Upper lobe of left lung (tissue), 6 donors: ENCODE data around the gene SHISAL1. TPM values are rescaled to one million over a fixed set of nuclear protein-coding genes. Genes with fewer than 3 reads are reported as not detected.

Experiments
- ATAC-seq, 2 donors: fragments of 200-7000 bp; cut with Tn5 transposase; one replicate each; pipeline ENCODE4 v1.9.1; 2022; ENCODE audit warnings: mild to moderate bottlenecking in 2 of 2, moderate library complexity in 2 of 2; ENCODE audit not compliant: low FRiP score in 2 of 2
- DNase-seq, 2 donors: peaks; one replicate each; pipeline ENCODE4 v3.0.0-alpha.2; 2019 to 2020
- H3K27ac ChIP-seq, 4 donors: fragments of 200-600 bp; sonication (generic); one replicate each; pipeline ENCODE4 v1.5.1; 2016 to 2019
- H3K27me3 ChIP-seq, 4 donors: fragments of 200-600 bp; sonication (generic); one replicate each; pipeline ENCODE4 v1.5.1; 2017 to 2019
- H3K36me3 ChIP-seq, 4 donors: fragments of 200-600 bp; sonication (generic); one replicate each; pipeline ENCODE4 v1.5.1; 2016 to 2019
- H3K4me1 ChIP-seq, 4 donors: fragments of 200-600 bp; sonication (generic); one replicate each; pipeline ENCODE4 v1.5.1; 2018 to 2019
- H3K4me3 ChIP-seq, 4 donors: fragments of 200-600 bp; sonication (generic); one replicate each; pipeline ENCODE4 v1.5.1; 2017 to 2019; ENCODE audit warnings: mild to moderate bottlenecking in 2 of 4, moderate library complexity in 1 of 4
- H3K9me3 ChIP-seq, 4 donors: fragments of 200-600 bp; sonication (generic); one replicate each; pipeline ENCODE4 v1.5.1; 2018 to 2019
- CTCF ChIP-seq, 6 experiments: fragments of 450-650 bp in 4 of 6; fragments of 200-600 bp in 2 of 6; sonication (generic) in 2 of 6; IDR thresholded peaks; one replicate each; pipeline ENCODE4 v1.5.1; 2016 to 2019; ENCODE audit warnings: antibody characterized with exemption in 6 of 6
- EP300 ChIP-seq, 4 donors: sonication (generic); formaldehyde crosslinking; IDR thresholded peaks; one replicate each; pipeline ENCODE4 v1.5.1; 2017; ENCODE audit warnings: antibody characterized with exemption in 4 of 4, control low read depth in 2 of 4
- POLR2A ChIP-seq, 4 donors: fragments of 450-650 bp; IDR thresholded peaks; one replicate each; pipeline ENCODE4 v1.5.1; 2016 to 2017; ENCODE audit warnings: antibody characterized with exemption in 4 of 4, mild to moderate bottlenecking in 2 of 4
- POLR2AphosphoS5 ChIP-seq, 2 donors: sonication (generic); formaldehyde crosslinking; IDR thresholded peaks; one replicate each; pipeline ENCODE4 v1.5.1; 2017; ENCODE audit warnings: antibody characterized with exemption in 2 of 2
- WGBS, 2 donors: methylation state at CpG; one replicate each; pipeline ENCODE4 v1.1.5; 2017 to 2018; 5-methylcytosine and 5-hydroxymethylcytosine counted together
- total RNA-seq, 6 donors: library from RNA; depleted of rRNA in 4 of 6; stranded (reverse); fragments of >200 nt in 4 of 6; gene quantifications; one replicate each; pipeline versions ENCODE4 v1.1.0 to v1.2.1, GENCODE V29; 2016 to 2021
- donor health status: DM: no; HTN: no; CAD: no; lungs with moderate emphysema.
- donor health status: DM: no; HTN: yes; CAD: no; lungs with severe emphysema.

The SHISAL1 gene
- total RNA-seq, 6 donors from 2014 or later, result 0.11 to 1.0 (median 0.20) TPM; not detected in 1

DNA sequence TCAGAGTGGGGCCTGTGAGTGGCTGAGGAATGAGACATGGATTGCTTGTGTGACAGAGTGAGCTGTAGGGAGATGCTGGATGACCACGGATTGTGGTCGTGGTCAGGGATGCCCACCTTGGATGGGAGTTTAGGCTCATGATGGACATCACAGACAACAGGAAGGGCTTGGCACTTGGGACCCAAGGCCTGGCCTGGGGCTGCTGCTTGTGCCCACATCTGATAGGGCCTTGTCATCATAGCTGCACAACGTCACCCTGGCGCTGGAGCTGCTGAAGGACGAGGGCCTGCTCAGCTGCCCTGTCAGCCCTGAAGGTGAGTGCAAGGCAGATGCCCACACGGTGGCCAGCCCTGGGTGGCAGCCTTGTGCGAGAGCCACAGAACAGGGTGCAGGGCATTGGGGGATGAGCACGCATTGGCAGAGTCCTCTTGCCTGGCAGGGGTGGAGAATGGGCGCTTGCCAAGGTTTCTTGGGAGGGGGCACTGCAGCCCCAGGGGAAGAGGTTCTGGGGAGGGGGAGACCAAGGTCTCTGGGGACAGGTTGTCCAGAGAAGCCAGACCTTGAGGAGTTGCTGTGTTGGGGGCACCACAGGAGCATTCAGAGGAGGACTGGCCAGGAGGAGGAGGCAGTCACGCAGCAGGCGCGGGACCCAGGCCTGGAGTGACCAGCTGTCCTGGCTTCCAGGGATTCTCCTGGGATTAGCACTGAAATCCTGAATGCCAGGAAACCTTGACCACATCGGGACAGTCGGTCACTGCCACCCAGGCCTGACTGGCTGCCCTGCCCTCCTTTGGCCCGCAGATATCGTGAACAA, 107.0 kb downstream of the SHISAL1 start:
- Histone ChIP-seq H3K9me3 (peaks cover 0 to 6% (median 1%) of the 10 kb centered on the region in 4 donors), H3K4me3 (no peak overlapping the region), H3K4me1 (no peaks in the 10 kb centered on the region), H3K27me3 (no peaks in the 10 kb centered on the region), H3K27ac (no peak overlapping the region), H3K36me3 (peaks cover 0 to 1% (median 0%) of the 10 kb centered on the region in 4 donors)
- 89 to 94% methylated on average over 10 to 12 of the region's 16 CpGs for WGBS, 2 donors
- ATAC-seq, result no peak
- DNase-seq, result no peak
- TF ChIP-seq CTCF (IDR thresholded peaks at IDR 0.05), result no peak
- TF ChIP-seq POLR2AphosphoS5 (IDR thresholded peaks at IDR 0.05), result no peak
- TF ChIP-seq EP300 (IDR thresholded peaks at IDR 0.05), result no peak
- no peak for TF ChIP-seq POLR2A (IDR thresholded peaks at IDR 0.05)

GRCh38 chr22:44204739-44205515, 107.8 kb downstream of the SHISAL1 start:
- H3K4me3 ChIP-seq, result no peak overlapping the region
- 90 to 93% methylated on average over 6 to 16 of the region's 16 CpGs for WGBS, 2 donors
- H3K36me3 ChIP-seq, result peaks cover 0 to 9% (median 0%) of the 10 kb centered on the region in 4 donors
- DNase-seq (no peak), ATAC-seq (no peak)
- H3K27me3 ChIP-seq, result no peaks in the 10 kb centered on the region
- TF ChIP-seq POLR2AphosphoS5 (IDR thresholded peaks at IDR 0.05), result no peak
- TF ChIP-seq EP300 (IDR thresholded peaks at IDR 0.05), result no peak
- TF ChIP-seq CTCF (IDR thresholded peaks at IDR 0.05), result no peak
- TF ChIP-seq POLR2A (IDR thresholded peaks at IDR 0.05), result no peak
- peaks cover 0 to 6% (median 1%) of the 10 kb centered on the region in 4 donors for H3K9me3 ChIP-seq
- no peaks in the 10 kb centered on the region for H3K4me1 ChIP-seq
- H3K27ac ChIP-seq, result no peak overlapping the region

GRCh38 chr22:44203203-44203602, 109.5 kb downstream of the SHISAL1 start:
- H3K27ac ChIP-seq, result no peak overlapping the region
- no peak overlapping the region for H3K4me3 ChIP-seq
- H3K4me1 ChIP-seq, result no peaks in the 10 kb centered on the region
- WGBS, 2 donors, result 61 to 72% methylated on average over 6 of the region's 6 CpGs
- no peak for TF ChIP-seq POLR2A (IDR thresholded peaks at IDR 0.05)
- H3K27me3 ChIP-seq, result no peaks in the 10 kb centered on the region
- DNase-seq (no peak), ATAC-seq (no peak)
- no peaks in the 10 kb centered on the region for H3K9me3 ChIP-seq
- peaks cover 0 to 15% (median 0%) of the 10 kb centered on the region in 4 donors for H3K36me3 ChIP-seq

- ATAC-seq, result peak in 1 of 2 donors; percentile 56
- no peak for DNase-seq
Measured at GRCh38 chr22:44202261-44202789, 110.4 kb downstream of the SHISAL1 start.

GRCh38 chr22:44201665-44202064, 111.1 kb downstream of the SHISAL1 start:
- no peaks in the 10 kb centered on the region for H3K27me3 ChIP-seq
- no peak for TF ChIP-seq EP300 (IDR thresholded peaks at IDR 0.05)
- no peak for TF ChIP-seq CTCF (IDR thresholded peaks at IDR 0.05)
- TF ChIP-seq POLR2AphosphoS5 (IDR thresholded peaks at IDR 0.05), result no peak
- no peak for TF ChIP-seq POLR2A (IDR thresholded peaks at IDR 0.05)
- DNase-seq, result no peak
- H3K36me3 ChIP-seq, result peaks cover 0 to 15% (median 0%) of the 10 kb centered on the region in 4 donors
- no peak overlapping the region for H3K27ac ChIP-seq
- WGBS, 2 donors, result 75 to 84% methylated on average over 2 to 12 of the region's 12 CpGs
- H3K9me3 ChIP-seq, result no peaks in the 10 kb centered on the region
- H3K4me1 ChIP-seq, result no peaks in the 10 kb centered on the region
- no peak overlapping the region for H3K4me3 ChIP-seq
- ATAC-seq, result no peak

More at GRCh38 chr22:44202261-44202789, 110.4 kb downstream of the SHISAL1 start:
- Histone ChIP-seq H3K27ac (no peak overlapping the region), H3K9me3 (no peaks in the 10 kb centered on the region), H3K4me1 (no peaks in the 10 kb centered on the region), H3K27me3 (no peaks in the 10 kb centered on the region), H3K4me3 (no peak overlapping the region), H3K36me3 (peaks cover 0 to 15% (median 0%) of the 10 kb centered on the region in 4 donors)
- no peak for TF ChIP-seq EP300 (IDR thresholded peaks at IDR 0.05)
- 62 to 64% methylated on average over 11 of the region's 11 CpGs for WGBS, 2 donors
